Inflammatory macrophage treated with lipopolysaccharide for 4 hours (primary cell): ENCODE data around the gene ZSCAN5B.
"Not testable (repeated sequence)": the region's sequence is repeated elsewhere in the genome, so short reads cannot be mapped to it uniquely, and the experiment has no call there.

Experiments used
- DNase-seq: peaks from one replicate; pipeline ENCODE4 v3.0.0-alpha.2; 2020

ZSCAN5B gene

GRCh38 chr19:56175861-56176307, 21.7 kb downstream of the ZSCAN5B start, which contains the start of gene GALP:
GALP (plus strand) TSS chr19:56176008; CDS start chr19:56177109, 1,101 bp downstream.
- DNase-seq = not testable (repeated sequence)

GRCh38 chr19:56174550-56174949, 23.0 kb downstream of the ZSCAN5B start:
- no peak for DNase-seq

DNA sequence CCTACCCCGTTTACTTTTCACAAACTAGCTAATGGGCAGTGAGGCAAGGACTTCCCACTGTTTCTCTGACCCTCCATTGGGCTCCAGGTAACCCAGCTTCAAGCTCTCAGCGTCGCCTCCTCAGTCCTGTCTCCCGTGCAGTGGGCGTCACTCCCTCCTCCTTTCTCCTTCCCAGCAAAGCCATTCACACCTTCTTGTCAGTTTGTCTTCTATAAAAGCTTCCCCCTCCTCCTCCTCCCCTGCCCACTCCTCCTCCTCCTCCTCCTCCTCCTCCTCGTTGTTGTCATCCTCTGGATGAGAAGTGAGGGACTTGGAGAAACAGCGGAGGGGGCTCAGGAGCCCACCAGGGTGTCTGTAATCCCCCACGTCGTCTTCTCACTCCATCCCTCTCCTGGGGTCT, 23.5 kb downstream of the ZSCAN5B start:
- no peak for DNase-seq

- no peak for DNase-seq
These were observed 27.3 kb downstream of the ZSCAN5B start for GRCh38 chr19:56170261-56170660.

GRCh38 chr19:56167064-56167578, 30.5 kb downstream of the ZSCAN5B start:
- DNase-seq = no peak

DNA sequence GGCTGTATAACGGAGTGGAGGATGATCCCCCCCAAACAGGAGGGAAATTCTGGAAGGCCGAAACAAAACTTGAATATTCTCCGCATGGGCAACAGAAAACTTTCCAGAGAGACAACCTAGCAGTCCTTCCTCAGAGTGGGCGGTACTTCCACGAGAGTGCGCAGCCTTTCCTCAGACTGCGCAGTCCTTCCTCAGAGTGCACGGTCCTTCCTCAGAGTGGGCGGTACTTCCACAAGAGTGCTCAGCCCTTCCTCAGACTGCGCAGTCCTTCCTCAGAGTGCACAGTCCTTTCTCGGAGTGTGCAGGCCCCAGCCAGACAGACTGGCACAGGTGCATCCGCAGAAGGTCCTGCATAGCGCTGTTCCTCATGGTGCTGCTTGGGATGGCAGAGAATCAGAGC, 34.5 kb downstream of the ZSCAN5B start:
- DNase-seq = peak; percentile 1

- peak; percentile 63 for DNase-seq
These were observed 35.3 kb downstream of the ZSCAN5B start for GRCh38 chr19:56162258-56162657.

DNA sequence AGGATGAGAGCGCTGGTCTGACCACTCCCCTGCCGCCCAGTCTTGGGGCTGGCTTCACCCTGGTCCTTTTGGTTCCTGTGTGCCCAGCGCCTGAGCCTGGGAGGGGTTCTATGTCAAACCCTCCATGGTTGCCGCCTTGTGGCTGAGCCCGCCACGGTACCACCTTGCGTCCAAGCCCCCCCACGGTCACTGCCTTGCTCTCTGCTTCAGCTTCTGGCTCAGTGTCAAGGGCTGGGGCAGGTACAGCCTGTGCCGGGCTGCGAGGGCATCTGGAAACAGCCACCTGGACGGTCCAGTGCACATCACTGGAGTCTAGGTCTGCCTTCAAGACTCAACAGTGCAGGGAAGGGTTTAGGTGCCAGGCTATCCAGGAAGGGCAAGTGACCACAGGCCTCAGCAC, 36.0 kb downstream of the ZSCAN5B start:
- no peak for DNase-seq

DNA sequence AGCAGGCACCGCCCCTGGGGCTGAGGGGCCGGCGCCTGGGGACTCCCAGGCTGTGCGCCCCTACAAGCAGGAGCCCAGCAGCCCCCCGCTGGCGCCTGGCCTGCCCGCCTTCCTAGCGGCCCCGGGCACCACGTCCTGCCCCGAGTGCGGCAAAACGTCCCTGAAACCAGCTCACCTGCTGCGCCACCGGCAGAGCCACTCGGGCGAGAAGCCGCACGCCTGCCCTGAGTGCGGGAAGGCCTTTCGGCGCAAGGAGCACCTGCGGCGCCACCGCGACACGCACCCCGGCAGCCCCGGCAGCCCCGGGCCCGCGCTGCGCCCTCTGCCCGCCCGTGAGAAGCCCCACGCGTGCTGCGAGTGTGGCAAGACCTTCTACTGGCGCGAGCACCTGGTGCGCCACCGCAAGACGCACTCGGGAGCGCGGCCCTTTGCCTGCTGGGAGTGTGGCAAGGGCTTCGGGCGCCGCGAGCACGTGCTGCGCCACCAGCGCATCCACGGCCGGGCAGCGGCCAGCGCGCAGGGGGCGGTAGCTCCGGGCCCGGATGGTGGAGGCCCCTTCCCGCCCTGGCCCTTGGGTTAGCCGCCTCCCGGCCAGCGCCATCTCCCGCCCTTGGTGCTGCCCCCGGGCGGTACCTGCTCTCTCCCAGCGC, 37.8 kb downstream of the ZSCAN5B start:
- no peak for DNase-seq

DNA sequence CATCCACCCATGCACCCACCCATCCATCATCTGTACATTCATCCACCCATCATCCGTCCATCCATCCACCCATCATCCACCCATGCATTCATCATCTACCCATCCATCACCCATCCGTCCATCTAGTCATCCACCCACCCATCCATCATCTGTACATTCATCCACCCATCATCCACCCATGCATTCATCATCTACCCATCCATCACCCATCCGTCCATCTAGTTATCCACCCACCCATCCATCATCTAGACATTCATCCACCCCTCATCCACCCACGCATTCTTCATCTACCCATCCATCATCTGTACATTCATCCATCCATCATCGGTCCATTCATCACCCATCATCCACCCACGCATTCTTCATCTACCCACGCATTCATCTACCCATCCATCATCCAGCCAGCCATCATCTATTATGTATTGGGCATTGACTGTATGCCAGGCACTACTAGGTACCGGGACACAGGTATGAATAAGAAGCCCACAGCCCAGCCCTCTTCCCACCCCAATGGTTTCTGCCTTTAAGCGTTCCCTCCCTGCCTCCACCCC, 38.5 kb downstream of the ZSCAN5B start:
- DNase-seq = no peak

GRCh38 chr19:56158170-56158757, 39.3 kb downstream of the ZSCAN5B start:
- no peak for DNase-seq

DNA sequence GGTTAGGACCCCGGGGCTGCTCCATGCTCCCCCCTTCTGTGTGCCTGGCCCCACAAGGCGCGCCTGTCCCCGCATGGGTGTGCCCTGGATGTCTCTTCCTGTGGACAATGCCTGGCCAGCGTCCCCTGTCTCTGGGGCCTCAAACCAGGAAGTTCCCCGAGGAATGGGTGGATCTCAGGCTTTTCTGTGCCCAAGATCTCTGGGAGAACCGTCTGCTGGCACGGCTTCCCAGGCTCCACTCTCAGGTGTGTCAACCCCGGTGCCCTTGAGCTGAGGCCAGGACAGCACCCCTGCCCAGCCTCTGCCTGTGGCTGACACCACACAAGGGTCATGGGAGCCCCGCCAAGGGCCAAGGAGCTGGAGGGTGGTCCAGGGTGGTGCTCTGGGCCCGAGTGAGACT, 40.8 kb downstream of the ZSCAN5B start:
- DNase-seq = no peak

DNA sequence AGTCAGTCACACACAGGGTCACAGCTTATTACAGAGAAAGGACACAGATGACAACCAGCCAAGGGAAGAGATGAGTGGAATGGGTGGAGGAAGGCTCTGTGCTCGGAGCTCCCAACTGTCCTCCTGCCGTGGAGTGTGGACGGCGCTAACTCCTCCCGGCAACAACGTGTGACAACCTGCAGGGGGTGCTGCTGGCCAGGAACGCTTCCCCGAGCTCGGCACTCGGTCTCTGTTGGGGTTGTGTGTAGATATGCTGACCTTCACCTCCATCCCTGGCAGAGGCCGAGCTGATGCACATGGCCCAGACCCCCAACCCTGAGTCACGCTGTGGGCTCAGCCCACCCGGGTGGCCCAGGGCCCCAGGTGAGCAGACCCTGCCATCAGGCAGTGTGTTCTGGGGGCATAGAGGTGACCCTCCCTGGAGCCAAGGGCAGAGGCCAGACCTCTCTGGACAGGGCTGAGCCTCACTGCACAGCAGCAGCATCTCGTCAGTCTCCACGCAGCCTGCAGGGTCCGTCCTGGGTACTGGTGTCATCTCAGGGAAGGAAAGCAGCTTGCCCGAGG, 42.4 kb downstream of the ZSCAN5B start:
- DNase-seq = no peak

DNA sequence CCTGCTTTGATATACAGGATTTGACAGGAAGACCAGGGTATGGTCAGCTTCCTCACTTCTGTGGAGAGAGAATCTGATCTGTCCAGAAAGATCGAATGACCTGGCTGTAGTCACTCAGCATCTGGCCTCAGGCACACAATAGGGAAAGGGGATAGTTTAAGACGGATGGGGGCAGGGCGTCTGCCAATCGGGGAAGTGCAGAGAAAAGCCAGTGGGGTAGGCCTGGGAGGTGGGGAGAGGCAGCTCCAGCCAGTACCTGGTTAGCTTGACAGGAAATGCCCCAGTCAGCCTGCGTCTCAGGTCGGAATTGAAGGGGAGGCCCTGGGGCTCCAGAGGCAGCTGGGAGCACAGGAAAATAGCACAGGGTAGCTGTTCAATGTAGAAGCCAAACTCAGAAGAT, 44.1 kb downstream of the ZSCAN5B start:
- DNase-seq = no peak

DNA sequence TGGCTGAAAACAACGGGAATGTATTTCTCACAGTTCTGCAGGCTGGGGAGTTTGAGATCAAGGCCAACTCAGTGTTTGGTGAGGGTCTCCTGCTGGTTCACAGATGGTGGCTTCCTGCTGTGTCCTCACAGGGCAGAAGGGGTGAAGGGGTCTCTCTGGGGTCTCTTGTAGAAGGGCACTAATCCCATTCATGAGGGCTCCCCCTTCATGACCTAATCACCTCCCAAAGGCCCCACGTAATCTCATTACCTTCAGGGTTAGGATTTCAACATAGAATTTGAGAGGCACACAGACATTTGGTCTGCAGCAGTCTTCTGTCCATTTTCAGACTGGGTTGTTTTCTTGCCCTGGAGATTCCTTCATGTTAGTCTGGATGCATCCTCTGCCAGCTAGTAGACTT, 44.9 kb downstream of the ZSCAN5B start:
- no peak for DNase-seq

DNA sequence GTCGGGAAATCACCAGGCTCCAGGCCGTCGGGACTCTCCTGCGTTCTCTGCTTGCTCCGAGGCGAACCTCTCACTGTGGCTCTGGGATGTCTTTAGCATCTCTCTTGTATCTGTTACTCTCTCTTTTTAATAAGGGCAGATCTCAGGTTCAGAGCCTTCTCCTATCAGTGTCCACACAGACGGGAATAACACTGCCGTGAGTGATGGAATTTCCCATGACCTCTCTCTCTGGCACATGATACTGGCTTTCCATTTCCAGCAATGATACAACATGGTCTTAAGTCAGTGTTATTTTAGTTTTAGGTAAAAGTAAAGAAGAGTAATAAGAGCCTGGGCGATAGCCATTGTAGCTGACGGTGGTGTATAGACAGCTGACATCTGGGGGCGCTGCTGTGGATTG, 47.2 kb downstream of the ZSCAN5B start:
- DNase-seq = no peak

DNA sequence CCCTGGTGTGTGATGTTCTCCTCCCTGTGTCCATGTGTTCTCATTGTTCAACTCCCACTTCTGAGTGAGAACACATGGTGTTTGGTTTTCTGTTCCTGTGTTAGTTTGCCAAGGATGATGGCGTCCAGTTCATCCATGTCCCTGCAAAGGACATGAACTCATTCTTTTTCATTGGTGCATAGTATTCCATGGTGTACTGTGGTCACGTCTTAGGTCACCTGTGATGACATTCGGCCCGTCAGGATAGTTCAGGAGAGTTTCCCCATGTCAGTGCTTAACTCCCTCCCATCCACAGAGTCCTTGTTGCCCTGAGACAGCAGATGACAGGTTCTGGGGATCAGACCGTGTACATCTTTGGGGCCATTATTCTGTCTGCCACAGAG, 47.9 kb downstream of the ZSCAN5B start:
- no peak for DNase-seq

DNA sequence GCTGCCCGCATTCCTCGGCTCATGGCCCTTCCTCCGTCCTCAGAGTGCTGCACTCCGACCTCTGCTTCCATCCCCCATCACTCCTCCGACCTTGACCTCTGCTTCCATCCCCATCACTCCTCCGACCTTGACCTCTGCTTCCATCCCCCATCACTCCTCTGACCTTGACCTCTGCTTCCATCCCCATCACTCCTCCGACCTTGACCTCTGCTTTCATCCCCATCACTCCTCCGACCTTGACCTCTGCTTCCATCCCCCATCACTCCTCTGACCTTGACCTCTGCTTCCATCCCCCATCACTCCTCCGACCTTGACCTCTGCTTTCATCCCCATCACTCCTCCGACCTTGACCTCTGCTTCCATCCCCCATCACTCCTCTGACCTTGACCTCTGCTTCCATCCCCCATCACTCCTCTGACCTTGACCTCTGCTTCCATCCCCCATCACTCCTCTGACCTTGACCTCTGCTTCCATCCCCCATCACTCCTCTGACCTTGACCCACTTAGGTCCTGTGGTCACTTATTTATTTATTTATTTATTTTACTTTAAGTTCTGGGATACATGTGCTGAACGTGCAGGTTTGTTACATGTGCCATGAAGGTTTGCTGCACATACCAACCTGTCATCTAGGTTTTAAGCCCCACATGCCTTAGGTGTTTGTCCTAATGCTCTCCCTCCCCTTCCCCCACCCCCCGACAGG, 48.5 kb downstream of the ZSCAN5B start:
- DNase-seq = not testable (repeated sequence)

DNA sequence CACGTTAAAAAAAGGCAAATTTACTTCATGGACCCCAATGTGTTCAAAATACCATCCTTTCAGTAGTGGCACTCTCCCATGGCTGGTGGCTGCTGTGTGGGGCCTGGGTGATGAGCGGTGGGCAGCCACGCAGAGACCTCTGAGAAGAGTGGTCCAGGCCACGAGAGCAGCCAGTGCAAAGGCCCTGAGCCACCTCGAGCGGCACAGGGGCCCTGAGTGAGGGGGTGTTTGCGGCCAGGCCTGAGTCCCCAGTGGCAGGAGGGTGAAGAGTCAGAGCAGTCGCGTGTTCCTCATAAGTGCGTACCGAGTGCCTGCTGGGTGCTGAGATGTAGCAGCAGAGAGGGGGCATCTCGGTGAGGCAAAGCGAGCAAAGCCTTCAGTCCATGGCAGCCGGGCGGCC, 49.5 kb downstream of the ZSCAN5B start:
- no peak for DNase-seq

DNA sequence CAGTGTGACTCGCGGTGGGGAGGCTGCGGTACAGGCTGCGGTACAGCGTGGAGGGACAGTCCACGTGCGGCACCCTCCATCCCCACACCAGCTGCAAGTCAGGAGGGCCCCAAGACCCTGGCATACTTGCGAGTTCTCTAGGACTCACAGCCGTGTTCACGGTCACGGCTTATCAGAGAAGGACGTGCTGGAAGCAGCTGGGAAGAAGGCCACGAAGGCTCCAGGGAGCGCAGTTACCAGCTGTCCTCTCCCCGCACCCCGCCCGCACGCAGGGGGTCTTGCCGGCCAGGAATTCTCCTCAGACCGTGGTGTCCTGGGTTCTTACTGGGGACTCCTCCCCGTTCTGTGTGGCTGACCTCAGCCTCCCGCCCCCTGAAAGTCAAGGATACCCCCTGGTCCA, 50.3 kb downstream of the ZSCAN5B start:
- no peak for DNase-seq

DNA sequence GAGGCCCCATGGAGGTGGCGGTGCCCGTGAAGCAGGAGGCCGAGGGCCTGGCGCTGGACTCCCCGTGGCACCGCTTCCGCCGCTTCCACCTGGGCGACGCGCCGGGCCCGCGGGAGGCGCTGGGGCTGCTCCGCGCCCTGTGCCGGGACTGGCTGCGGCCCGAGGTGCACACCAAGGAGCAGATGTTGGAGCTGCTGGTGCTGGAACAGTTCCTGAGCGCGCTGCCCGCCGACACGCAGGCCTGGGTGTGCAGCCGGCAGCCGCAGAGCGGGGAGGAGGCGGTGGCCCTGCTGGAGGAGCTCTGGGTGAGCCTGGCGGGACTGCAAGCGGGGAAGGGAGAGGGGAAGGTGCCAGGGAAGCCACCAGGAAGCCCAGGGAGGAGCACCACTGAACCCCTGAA, 50.7 kb downstream of the ZSCAN5B start:
- DNase-seq = no peak

DNA sequence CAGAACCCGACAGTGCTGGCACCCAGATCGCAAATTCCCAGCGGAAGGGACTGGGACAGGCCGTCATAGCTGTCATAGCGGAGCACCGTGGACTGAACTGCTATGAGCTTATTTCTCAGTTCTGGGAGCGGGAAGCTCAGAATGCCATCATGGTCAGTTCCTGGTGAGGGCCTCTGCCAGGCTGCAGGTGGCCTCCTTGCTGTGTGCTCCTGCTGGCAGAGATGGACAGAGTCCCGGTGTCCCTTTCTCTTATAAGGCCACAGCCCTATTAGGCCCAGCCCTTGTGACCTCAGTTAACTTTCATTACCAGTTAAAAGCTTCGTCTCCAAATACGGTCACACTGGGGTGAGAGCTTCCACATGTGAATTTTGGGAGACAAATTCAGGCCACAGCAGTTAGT, 51.9 kb downstream of the ZSCAN5B start:
- no peak for DNase-seq

DNA sequence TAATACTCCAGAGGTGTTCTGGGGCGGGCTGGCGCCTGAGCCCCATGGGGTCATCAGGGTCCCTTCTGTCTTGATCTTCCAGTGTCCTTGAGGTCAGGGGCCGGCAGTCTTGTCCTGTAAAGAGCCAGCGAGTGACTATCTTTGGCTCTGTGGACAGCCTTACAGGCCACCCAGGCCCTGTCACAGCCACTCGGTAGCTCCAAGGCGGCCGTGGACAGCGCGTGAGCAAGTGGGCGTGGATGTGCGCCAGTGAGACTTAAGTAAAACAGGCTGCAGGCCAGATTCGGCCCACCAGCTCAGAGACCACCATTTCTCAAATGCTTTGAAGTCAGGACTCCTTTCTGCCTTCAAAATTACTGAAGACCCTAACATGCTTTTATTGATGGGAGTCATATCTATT, 52.8 kb downstream of the ZSCAN5B start:
- DNase-seq = no peak
